ENCODE data around the gene NLK.

GRCh38 chr17:28142305-28142704, 99.8 kb downstream of the NLK start:
- TF ChIP-seq RAD21 (IDR thresholded peaks at IDR 0.05; ENCODE audit: low read length) (no peak), CTCF (conservative IDR thresholded peaks at IDR 0.05; ENCODE audit: low read depth, low read length) (no peak), POLR2A (IDR thresholded peaks at IDR 0.05; ENCODE audit: low read depth, low read length) (no peak), MXI1 (IDR thresholded peaks at IDR 0.05; ENCODE audit: borderline replicate concordance, low read depth, low read length) (no peak), RCOR1 (IDR thresholded peaks at IDR 0.05; ENCODE audit: insufficient replicate concordance, low read length) (no peak)

All from IMR-90 (cell line).